ENCODE data around the gene AJAP1. TPM values are rescaled to one million over a fixed set of nuclear protein-coding genes. Genes with fewer than 3 reads are reported as not detected.
A peak's percentile ranks its signal among the peaks of the same experiment; 100 is the strongest.

Gene AJAP1
- total RNA-seq, 2 experiments from 2014 or later, result 0.39 to 0.47 TPM

DNA sequence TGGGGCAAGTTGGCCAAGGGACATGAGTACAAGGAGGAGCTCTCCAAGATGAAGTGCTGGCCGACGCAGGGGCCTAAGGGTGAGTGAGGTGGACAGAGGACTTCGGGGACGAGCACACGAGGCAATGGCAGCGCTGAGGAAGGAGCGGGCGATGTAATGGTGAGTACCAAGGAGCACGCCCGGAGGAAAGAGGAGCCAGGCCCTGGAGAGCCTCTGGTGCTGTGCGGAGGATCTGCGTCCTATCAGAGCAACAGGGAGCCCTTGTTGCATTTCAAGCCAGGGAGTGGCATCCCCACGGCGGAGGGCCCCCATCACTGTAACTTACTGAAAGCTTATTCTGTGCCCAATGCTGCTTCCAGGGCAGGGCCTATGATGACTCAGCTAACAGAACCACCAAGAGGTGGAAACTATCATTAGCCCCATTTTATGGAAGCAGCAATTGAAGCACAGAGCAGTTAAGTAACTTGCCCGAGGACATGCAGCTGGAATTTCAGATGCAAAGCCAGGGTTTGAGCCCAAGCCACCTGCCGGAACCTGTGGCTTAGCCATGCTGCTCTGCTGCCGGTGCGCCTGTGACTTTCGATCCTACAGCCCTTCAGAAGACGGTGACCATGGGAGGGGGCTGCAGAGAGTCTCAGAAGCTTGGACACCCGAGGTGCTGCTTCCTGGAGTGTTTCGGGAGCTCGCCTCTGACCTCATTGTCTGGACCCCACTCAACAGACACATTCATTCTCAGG is 17.6 kb upstream of the AJAP1 start:
- Mint-ChIP-seq H3K4me1 (ENCODE audit: low read depth) (no peaks in the 10 kb centered on the region), H3K9me3 (no peaks in the 10 kb centered on the region), H3K27me3 (peaks cover 27% of the 10 kb centered on the region), H3K27ac (no peak overlapping the region), H3K4me3 (no peak overlapping the region), H3K36me3 (ENCODE audit: low read depth) (no peaks in the 10 kb centered on the region)
- peaks cover 0 to 6% of the 10 kb centered on the region in 2 experiments for H3K9me3 ChIP-seq (ENCODE audit: control insufficient read depth in 1 of 2, insufficient read depth in 1 of 2, low read length in 2 of 2)
- intact Hi-C loops (cut with DNase I, micrococcal nuclease), result no loop called here
- ATAC-seq (ENCODE audit: poor library complexity) (no peak), DNase-seq (no peak)
- no peaks in the 10 kb centered on the region for H3K27me3 ChIP-seq (ENCODE audit: control insufficient read depth in 1 of 2, insufficient read depth in 2 of 2, low read length in 2 of 2)
- H3K4me3 ChIP-seq (ENCODE audit: low read length), result no peak overlapping the region
- POLR2A ChIA-PET, result no interaction called here
- no peaks in the 10 kb centered on the region for H3K4me1 ChIP-seq (ENCODE audit: insufficient read depth, low read length)
- TF ChIP-seq, protein P1, sequence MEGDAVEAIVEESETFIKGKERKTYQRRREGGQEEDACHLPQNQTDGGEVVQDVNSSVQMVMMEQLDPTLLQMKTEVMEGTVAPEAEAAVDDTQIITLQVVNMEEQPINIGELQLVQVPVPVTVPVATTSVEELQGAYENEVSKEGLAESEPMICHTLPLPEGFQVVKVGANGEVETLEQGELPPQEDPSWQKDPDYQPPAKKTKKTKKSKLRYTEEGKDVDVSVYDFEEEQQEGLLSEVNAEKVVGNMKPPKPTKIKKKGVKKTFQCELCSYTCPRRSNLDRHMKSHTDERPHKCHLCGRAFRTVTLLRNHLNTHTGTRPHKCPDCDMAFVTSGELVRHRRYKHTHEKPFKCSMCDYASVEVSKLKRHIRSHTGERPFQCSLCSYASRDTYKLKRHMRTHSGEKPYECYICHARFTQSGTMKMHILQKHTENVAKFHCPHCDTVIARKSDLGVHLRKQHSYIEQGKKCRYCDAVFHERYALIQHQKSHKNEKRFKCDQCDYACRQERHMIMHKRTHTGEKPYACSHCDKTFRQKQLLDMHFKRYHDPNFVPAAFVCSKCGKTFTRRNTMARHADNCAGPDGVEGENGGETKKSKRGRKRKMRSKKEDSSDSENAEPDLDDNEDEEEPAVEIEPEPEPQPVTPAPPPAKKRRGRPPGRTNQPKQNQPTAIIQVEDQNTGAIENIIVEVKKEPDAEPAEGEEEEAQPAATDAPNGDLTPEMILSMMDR (IDR thresholded peaks at IDR 0.05), result no peak
- H3K36me3 ChIP-seq (ENCODE audit: insufficient read depth, low read length), result no peaks in the 10 kb centered on the region
- CTCF ChIA-PET, result interaction anchor here (0.6 kb wide), 1 partner anchor 1212 kb away, joined by 3 read pairs; no protein-coding TSS in a partner anchor
- H3K27ac ChIP-seq (ENCODE audit: low read depth in 1 of 2, low read length in 2 of 2), result no peak overlapping the region

DNA sequence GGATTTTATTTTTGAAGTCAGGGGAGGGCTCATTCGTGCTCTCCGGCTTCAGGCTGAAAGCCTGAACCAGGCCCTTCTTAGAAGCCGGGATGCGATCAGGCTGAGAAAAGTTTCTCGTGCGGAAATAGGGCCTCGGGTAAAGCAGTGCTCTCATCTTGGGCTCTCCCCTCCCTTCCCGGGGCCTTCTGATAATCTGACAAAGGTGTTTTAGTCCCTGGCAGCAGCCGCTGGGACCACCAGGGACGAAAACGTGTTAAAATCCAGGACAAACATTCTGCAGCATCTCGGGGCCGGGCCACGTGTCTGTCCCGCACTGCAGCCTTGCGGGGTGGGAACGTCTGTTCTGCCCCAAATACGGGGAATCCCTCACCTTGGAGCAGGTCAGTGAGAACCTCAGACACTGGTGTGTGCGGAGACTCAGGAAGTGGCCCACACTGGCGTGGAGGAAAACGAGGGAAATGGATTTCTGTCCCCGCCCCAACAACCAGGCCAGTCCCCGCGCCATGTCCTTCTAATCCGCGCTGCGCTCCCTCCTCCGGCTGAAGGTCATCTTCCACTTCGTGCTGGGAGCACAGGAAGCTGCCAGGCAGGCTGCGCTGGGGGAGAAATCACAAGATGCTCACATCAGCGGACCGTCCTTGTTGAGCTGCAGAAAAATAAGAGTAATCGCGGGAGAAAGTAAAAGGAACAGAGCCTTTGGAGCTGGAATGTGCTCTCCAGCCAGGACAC is 16.6 kb upstream of the AJAP1 start:
- Histone ChIP-seq H3K27me3 (ENCODE audit: control insufficient read depth in 1 of 2, insufficient read depth in 2 of 2, low read length in 2 of 2) (no peaks in the 10 kb centered on the region), H3K9me3 (ENCODE audit: control insufficient read depth in 1 of 2, insufficient read depth in 1 of 2, low read length in 2 of 2) (peaks cover 0 to 6% of the 10 kb centered on the region in 2 experiments), H3K27ac (ENCODE audit: low read depth in 1 of 2, low read length in 2 of 2) (no peak overlapping the region), H3K4me1 (ENCODE audit: insufficient read depth, low read length) (no peaks in the 10 kb centered on the region), H3K4me3 (ENCODE audit: low read length) (no peak overlapping the region), H3K36me3 (ENCODE audit: insufficient read depth, low read length) (no peaks in the 10 kb centered on the region)
- ChIA-PET POLR2A (no interaction called here), CTCF (no interaction called here)
- Mint-ChIP-seq H3K4me1 (ENCODE audit: low read depth) (no peaks in the 10 kb centered on the region), H3K9me3 (no peaks in the 10 kb centered on the region), H3K4me3 (no peak overlapping the region), H3K36me3 (ENCODE audit: low read depth) (no peaks in the 10 kb centered on the region), H3K27ac (no peak overlapping the region), H3K27me3 (peaks cover 34% of the 10 kb centered on the region)
- intact Hi-C loops (cut with DNase I, micrococcal nuclease), result no loop called here
- TF ChIP-seq, protein P1 (IDR thresholded peaks at IDR 0.05), result no peak
- no peak for DNase-seq
- ATAC-seq (ENCODE audit: poor library complexity), result no peak

DNA sequence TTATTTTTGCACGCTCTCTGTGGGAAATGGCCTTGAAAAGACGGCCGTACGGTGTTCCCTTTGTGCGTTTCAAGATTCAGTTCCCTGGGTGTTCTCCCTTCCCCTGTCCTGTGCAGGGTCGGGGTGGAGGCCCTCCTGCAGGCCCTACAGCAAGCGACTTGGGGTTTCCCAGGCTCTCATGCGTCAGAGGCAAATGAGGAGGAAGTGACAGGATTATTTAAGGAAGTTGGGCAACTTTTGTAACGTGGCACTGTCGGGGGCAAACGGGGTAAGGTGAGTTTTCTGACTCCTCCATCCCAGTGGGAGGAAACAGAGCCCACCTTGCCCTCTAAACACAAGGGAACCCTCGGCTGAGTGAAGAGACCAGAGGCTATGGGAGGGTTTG is 16.1 kb upstream of the AJAP1 start:
- ChIA-PET POLR2A (no interaction called here), CTCF (no interaction called here)
- Histone ChIP-seq H3K4me1 (ENCODE audit: insufficient read depth, low read length) (no peaks in the 10 kb centered on the region), H3K9me3 (ENCODE audit: control insufficient read depth in 1 of 2, insufficient read depth in 1 of 2, low read length in 2 of 2) (peaks cover 0 to 6% of the 10 kb centered on the region in 2 experiments), H3K4me3 (ENCODE audit: low read length) (no peak overlapping the region), H3K36me3 (ENCODE audit: insufficient read depth, low read length) (no peaks in the 10 kb centered on the region), H3K27me3 (ENCODE audit: control insufficient read depth in 1 of 2, insufficient read depth in 2 of 2, low read length in 2 of 2) (no peaks in the 10 kb centered on the region), H3K27ac (ENCODE audit: low read depth in 1 of 2, low read length in 2 of 2) (no peak overlapping the region)
- ATAC-seq (ENCODE audit: poor library complexity) (no peak), DNase-seq (peak in 2 of 14 experiments; percentile 18 to 30)
- H3K4me3 Mint-ChIP-seq, result no peak overlapping the region
- intact Hi-C loops (cut with DNase I, micrococcal nuclease), result no loop called here
- no peaks in the 10 kb centered on the region for H3K9me3 Mint-ChIP-seq
- H3K36me3 Mint-ChIP-seq (ENCODE audit: low read depth), result no peaks in the 10 kb centered on the region
- H3K27ac Mint-ChIP-seq, result no peak overlapping the region
- TF ChIP-seq, protein P1 (IDR thresholded peaks at IDR 0.05), result no peak
- peaks cover 40% of the 10 kb centered on the region for H3K27me3 Mint-ChIP-seq
- H3K4me1 Mint-ChIP-seq (ENCODE audit: low read depth), result no peaks in the 10 kb centered on the region
